Retinal pigment epithelial cell (primary cell): ENCODE data around the gene NUP62.

Experiments
- DNase-seq: peaks from one replicate; pipeline ENCODE4 v3.0.0-alpha.2; 2010; ENCODE audit warnings: low read depth
- H3K4me3 ChIP-seq: 2 replicates; pipeline ENCODE4 v1.5.1; 2011; ENCODE audit warnings: mild to moderate bottlenecking, low read length, control low read depth, moderate library complexity
- TF ChIP-seq, protein P1 (sequence below): conservative IDR thresholded peaks from 2 replicates; pipeline ENCODE4 v1.5.1; 2011; ENCODE audit warnings: low read depth, low read length, control low read depth, inconsistent platforms

The NUP62 gene

DNA sequence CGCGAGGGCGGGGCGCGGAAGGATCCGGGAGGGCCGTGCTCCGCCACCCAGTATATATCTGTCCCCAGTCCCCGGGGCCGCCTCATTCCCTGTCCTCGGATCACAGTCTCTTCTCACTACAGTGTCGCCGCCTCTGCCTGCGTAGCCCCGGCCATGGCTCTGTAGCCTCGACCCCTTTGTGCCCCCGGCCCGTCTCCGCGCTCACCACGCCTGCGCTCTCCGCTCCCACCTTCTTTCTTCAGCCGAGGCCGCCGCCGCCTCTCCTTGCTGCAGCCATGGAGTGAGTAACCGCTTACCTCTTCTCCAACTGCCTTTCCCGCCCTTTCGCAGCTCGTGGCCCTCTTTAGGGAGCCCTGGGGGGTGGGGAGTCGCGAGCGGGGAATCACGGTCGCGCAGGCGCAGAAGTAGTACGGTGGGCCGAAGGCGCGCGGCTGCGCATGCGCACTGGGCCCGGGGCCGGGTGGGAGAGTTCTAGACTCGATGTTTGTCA lies at the start of gene NUP62, which contains the start of gene ATF5:
TSS of gene NUP62 (minus strand) at position 384 of the 490 bp plus-strand sequence. CDS start 19,697 bp downstream, outside the sequence.
TSS of gene ATF5 (plus strand) at position 85 of the 490 bp plus-strand sequence. CDS start 1,646 bp downstream, outside the sequence.
- no peak for DNase-seq
- TF ChIP-seq, protein P1, sequence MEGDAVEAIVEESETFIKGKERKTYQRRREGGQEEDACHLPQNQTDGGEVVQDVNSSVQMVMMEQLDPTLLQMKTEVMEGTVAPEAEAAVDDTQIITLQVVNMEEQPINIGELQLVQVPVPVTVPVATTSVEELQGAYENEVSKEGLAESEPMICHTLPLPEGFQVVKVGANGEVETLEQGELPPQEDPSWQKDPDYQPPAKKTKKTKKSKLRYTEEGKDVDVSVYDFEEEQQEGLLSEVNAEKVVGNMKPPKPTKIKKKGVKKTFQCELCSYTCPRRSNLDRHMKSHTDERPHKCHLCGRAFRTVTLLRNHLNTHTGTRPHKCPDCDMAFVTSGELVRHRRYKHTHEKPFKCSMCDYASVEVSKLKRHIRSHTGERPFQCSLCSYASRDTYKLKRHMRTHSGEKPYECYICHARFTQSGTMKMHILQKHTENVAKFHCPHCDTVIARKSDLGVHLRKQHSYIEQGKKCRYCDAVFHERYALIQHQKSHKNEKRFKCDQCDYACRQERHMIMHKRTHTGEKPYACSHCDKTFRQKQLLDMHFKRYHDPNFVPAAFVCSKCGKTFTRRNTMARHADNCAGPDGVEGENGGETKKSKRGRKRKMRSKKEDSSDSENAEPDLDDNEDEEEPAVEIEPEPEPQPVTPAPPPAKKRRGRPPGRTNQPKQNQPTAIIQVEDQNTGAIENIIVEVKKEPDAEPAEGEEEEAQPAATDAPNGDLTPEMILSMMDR = no peak
- peak within 1 kb of the TSS; percentile 87 for H3K4me3 ChIP-seq

DNA sequence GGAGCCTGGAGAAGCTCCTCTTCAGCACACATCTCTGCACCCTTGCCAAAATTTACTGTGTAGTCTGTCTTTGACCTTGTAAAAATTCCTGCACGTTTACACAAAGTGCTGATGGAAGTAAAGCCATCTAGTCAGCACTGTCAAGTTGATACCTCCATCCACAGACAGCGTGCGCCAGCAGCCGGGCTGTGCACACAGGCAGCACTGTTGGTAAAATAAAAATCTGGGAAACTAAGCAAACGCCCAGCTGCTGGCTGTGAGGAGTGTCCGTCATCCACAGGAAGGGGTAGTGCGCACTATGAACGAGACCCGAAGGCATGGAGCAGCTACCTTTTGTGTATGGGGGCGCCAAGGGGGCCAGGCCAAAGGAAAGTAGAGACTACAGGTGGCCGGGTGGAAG lies 49.0 kb upstream of the NUP62 start:
- TF ChIP-seq, protein P1 = no peak

GRCh38 chr19:49977881-49978280 lies 48.6 kb upstream of the NUP62 start:
- H3K4me3 ChIP-seq = no peak overlapping the region
- TF ChIP-seq, protein P1 = no peak
- DNase-seq = no peak

More for the DNA sequence above, 49.0 kb upstream of the NUP62 start:
- no peak overlapping the region for H3K4me3 ChIP-seq
- DNase-seq = no peak

DNA sequence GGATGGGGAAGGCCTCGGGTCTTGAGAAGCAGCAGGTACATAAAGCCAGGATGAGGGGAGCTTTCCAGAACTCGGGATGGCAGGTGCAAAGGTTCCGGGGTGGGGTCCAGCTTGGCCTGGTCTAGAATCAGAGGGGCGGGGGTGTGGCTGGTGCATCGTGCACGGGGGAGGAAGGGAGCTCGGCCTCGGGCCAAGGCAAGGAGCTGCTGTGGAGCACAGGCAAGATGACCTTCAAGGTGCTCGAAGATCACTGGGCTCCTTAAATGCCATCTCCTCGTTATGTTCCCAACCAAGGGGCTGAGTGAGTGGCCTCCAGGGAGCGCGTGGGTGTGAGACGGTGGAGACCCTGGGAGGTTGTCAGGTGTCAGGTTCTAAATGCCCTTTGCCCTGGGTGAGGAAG lies 47.8 kb upstream of the NUP62 start:
- TF ChIP-seq, protein P1 = no peak
- no peak for DNase-seq
- no peak overlapping the region for H3K4me3 ChIP-seq

DNA sequence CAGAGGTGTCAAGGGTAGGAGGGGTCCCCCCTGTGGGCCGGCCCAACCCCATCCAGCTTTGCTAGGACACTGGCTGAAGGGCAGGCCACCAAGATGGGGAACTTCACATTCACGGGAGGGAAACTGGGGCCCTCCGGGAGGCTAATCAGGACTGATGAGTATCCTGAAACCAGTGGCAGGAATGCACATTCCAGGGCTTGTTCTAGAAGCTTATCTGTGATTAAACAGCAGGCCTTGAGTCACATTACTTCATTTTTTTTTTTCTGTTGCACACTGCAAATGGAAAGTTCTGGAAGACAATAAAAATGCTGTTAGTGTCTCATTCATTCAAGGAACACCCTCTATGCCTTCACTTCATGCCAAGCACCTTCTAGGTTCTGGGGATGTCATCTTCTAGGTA lies 47.2 kb upstream of the NUP62 start:
- no peak overlapping the region for H3K4me3 ChIP-seq
- TF ChIP-seq, protein P1 = no peak
- DNase-seq = no peak

DNA sequence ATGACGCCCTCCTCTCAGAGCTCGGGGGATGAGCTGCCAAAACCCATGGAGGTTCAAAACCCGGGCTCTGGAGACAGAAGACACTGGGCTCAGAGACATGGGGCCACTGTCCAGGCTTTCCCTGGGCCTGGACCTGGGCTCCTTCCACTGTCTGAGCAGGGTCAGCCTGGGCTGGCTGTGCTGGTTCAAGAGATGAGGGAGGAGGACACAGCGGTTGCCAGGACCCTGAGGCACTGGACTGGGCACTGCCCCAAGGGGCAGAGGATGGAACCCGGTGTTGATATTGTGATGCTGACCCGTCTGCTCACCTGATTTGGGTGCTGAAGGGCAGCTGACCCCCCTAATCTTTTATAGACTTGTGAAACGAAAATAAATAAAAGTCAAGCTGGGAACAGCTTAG lies 45.7 kb upstream of the NUP62 start:
- no peak for DNase-seq
- TF ChIP-seq, protein P1 = no peak
- H3K4me3 ChIP-seq = no peak overlapping the region

DNA sequence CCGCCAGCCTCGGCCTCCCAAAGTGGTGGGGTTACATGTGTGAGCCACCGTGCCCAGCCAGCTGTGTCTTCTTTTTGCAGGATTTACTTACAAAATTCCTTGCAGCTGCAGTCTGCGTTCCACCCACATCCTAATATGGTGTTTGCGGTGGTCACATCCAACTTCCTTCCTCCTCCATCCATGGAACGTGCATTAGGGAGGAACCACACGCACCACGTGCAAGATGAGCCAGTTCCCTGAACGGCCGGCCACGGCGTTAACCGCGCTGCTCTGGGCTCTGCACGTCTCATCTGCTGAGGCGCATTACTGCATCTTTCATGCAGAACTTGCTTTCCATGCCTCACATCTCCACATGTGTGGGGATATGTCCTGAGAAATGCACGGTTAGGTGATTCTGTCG lies 44.7 kb upstream of the NUP62 start:
- no peak for DNase-seq
- TF ChIP-seq, protein P1 = no peak
- no peak overlapping the region for H3K4me3 ChIP-seq
